MCF 10A (cell line): ENCODE results near the gene BPGM. TPM values are rescaled to one million over a fixed set of nuclear protein-coding genes. Genes with fewer than 3 reads are reported as not detected.

Experiments
- BruUV-seq: library from RNA; stranded (reverse); fragments of 400-500 nt; replicated peaks from 2 replicates; lab custom pipeline; 2021; lab: Mats Ljungman, UMichigan
- CTCF ChIA-PET: fragments of 300-600 bp; sonication (Branson Sonifier 250); formaldehyde crosslinking; extraction: SDS; loops from one replicate; lab custom pipeline; 2021; ENCODE audit warnings: antibody characterized with exemption, inconsistent platforms; lab: Yijun Ruan, JAX
- POLR2A ChIA-PET: fragments of 300-600, 350-650 bp; sonication (Branson Sonifier 250); formaldehyde crosslinking; extraction: SDS; loops from one replicate; lab custom pipeline; 2020; ENCODE audit warnings: antibody characterized with exemption, inconsistent platforms; lab: Yijun Ruan, JAX
- DNase-seq: peaks from one replicate; pipeline ENCODE4 v3.0.0-alpha.2; 2018; ENCODE audit not compliant: unreplicated experiment
- H3K27ac Mint-ChIP-seq: one replicate; pipeline ENCODE4 v1.8.0; 2022; ENCODE audit warnings: mild to moderate bottlenecking, low read depth, mixed read lengths; ENCODE audit not compliant: unreplicated experiment
- H3K27me3 Mint-ChIP-seq: one replicate; pipeline ENCODE4 v1.8.0; 2022; ENCODE audit warnings: mixed read lengths; ENCODE audit not compliant: insufficient read depth, unreplicated experiment
- H3K36me3 Mint-ChIP-seq: one replicate; pipeline ENCODE4 v1.8.0; 2022; ENCODE audit warnings: mild to moderate bottlenecking, moderate library complexity, mixed read lengths; ENCODE audit not compliant: insufficient read depth, unreplicated experiment
- H3K4me1 Mint-ChIP-seq: one replicate; pipeline ENCODE4 v1.8.0; 2022; ENCODE audit warnings: mixed read lengths; ENCODE audit not compliant: insufficient read depth, unreplicated experiment
- H3K4me3 Mint-ChIP-seq: one replicate; pipeline ENCODE4 v1.8.0; 2022; ENCODE audit warnings: mild to moderate bottlenecking, moderate library complexity, mixed read lengths; ENCODE audit not compliant: unreplicated experiment
- H3K9me3 Mint-ChIP-seq: one replicate; pipeline ENCODE4 v1.8.0; 2022; ENCODE audit warnings: mixed read lengths; ENCODE audit not compliant: unreplicated experiment
- CTCF ChIP-seq: fragments of 200-600 bp; IDR thresholded peaks from one replicate; pipeline ENCODE4 v1.8.0; 2022; ENCODE audit warnings: antibody characterized with exemption, mild to moderate bottlenecking; ENCODE audit not compliant: unreplicated experiment
- intact Hi-C: fragments of 100-400 bp; cut with micrococcal nuclease; formaldehyde crosslinking; loops from 2 replicates; pipeline ENCODE4 v1.14.1; 2022
- total RNA-seq: library from RNA; stranded (reverse); gene quantifications from 2 replicates; pipeline ENCODE4 v1.2.3, GENCODE V29; 2022

Gene BPGM
- total RNA-seq, 1 experiment from 2014 or later = 8.2 TPM

- ChIA-PET POLR2A (interaction anchor here (0.7 kb wide), 1 partner anchor 25 kb away, joined by 4 read pairs; no protein-coding TSS in a partner anchor), CTCF (interaction anchor here (0.6 to 1.7 kb wide), 5 partner anchors 13 to 422 kb away, joined by 4 to 7 read pairs (median 6); no protein-coding TSS in a partner anchor)
- Mint-ChIP-seq H3K27me3 (peaks cover 10% of the 10 kb centered on the region), H3K4me1 (no peaks in the 10 kb centered on the region), H3K4me3 (no peak overlapping the region), H3K36me3 (peaks cover 6% of the 10 kb centered on the region), H3K9me3 (no peaks in the 10 kb centered on the region), H3K27ac (no peak overlapping the region)
- DNase-seq = no peak
- intact Hi-C loops = no loop called here
- TF ChIP-seq CTCF = no peak
- BruUV-seq = no TSS peak
Measured at GRCh38 chr7:134703782-134704181, 57.1 kb downstream of the BPGM start.

- H3K4me1 Mint-ChIP-seq = no peaks in the 10 kb centered on the region
- intact Hi-C loops = no loop called here
Measured at GRCh38 chr7:134704827-134705226, 58.2 kb downstream of the BPGM start.

GRCh38 chr7:134705716-134706115, 59.1 kb downstream of the BPGM start:
- intact Hi-C loops = no loop called here
- ChIA-PET POLR2A (no interaction called here), CTCF (interaction anchor here (0.7 to 1.8 kb wide), 4 partner anchors 16 to 458 kb away, joined by 3 to 8 read pairs (median 3); no protein-coding TSS in a partner anchor)
- no peak for DNase-seq
- Mint-ChIP-seq H3K27me3 (peaks cover 10% of the 10 kb centered on the region), H3K36me3 (peaks cover 6% of the 10 kb centered on the region), H3K4me1 (no peaks in the 10 kb centered on the region), H3K9me3 (no peaks in the 10 kb centered on the region), H3K27ac (no peak overlapping the region), H3K4me3 (no peak overlapping the region)
- BruUV-seq = no TSS peak
- TF ChIP-seq CTCF = no peak

More at GRCh38 chr7:134704827-134705226, 58.2 kb downstream of the BPGM start:
- TF ChIP-seq CTCF = no peak
- Mint-ChIP-seq H3K4me3 (no peak overlapping the region), H3K27me3 (peaks cover 10% of the 10 kb centered on the region), H3K9me3 (no peaks in the 10 kb centered on the region), H3K36me3 (peaks cover 6% of the 10 kb centered on the region), H3K27ac (no peak overlapping the region)
- BruUV-seq = no TSS peak
- ChIA-PET CTCF (interaction anchor here (1.1 to 1.2 kb wide), 2 partner anchors 235 to 238 kb away, joined by 3 to 6 read pairs; no protein-coding TSS in a partner anchor), POLR2A (interaction anchor here (0.7 kb wide), 1 partner anchor 1560 kb away, joined by 3 read pairs; no protein-coding TSS in a partner anchor)
- no peak for DNase-seq

GRCh38 chr7:134706468-134706867, 59.8 kb downstream of the BPGM start:
- BruUV-seq = no TSS peak
- Mint-ChIP-seq H3K36me3 (peaks cover 6% of the 10 kb centered on the region), H3K27me3 (peaks cover 10% of the 10 kb centered on the region), H3K27ac (no peak overlapping the region), H3K4me1 (no peaks in the 10 kb centered on the region), H3K4me3 (no peak overlapping the region), H3K9me3 (no peaks in the 10 kb centered on the region)
- DNase-seq = no peak
- ChIA-PET CTCF (interaction anchor here (0.7 to 1.8 kb wide), 4 partner anchors 17 to 141 kb away, joined by 3 to 8 read pairs (median 4); no protein-coding TSS in a partner anchor), POLR2A (no interaction called here)
- no peak for TF ChIP-seq CTCF
- intact Hi-C loops = no loop called here
